SU-DHL-6 (cell line): ENCODE data around the gene B3GNT9.

ENCODE experiments used
- CTCF ChIP-seq: fragments of 200-600 bp; sonication (generic); IDR thresholded peaks from one replicate; pipeline ENCODE4 v1.5.1; 2017; ENCODE audit warnings: antibody characterized with exemption, mild to moderate bottlenecking, low read length, moderate library complexity; ENCODE audit not compliant: insufficient read depth, poor library complexity, severe bottlenecking
- EZH2phosphoT487 ChIP-seq: fragments of 200-600 bp; sonication (generic), shearing (Covaris generic); conservative IDR thresholded peaks from 2 replicates; pipeline ENCODE4 v1.6.1; 2018; ENCODE audit warnings: mild to moderate bottlenecking, antibody characterized with exemption, low read length, moderate library complexity, mixed read lengths

GRCh38 chr16:67105881-67106280, 44.9 kb downstream of the B3GNT9 start:
- TF ChIP-seq CTCF (no peak), EZH2phosphoT487 (no peak)
